ENCODE results near the gene NRSN1. TPM values are rescaled to one million over a fixed set of nuclear protein-coding genes. Genes with fewer than 3 reads are reported as not detected.
"Not testable (repeated sequence)": the region's sequence is repeated elsewhere in the genome, so short reads cannot be mapped to it uniquely, and the experiment has no call there.

The NRSN1 gene
- total and polyA plus RNA-seq, 4 donors = 0.17 TPM; not detected in 3

DNA sequence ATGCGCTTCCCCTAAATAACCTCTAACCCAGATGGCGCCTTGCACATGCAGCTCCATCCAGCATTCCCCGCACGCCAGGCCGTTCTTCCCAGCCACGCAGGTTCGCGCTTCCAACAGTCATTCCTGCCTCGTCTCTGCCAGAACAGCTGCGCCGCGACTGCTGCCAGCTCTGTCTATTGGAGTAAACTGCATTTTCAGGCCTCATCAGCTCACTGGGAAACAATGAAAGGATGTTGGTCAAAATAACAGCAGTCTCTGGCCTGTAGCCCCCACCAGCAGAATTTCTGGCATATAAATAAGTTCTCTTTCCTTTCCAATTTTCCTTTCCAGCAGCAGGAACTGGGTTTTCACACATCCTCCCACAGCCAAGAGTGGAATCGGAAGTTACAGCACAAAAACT lies 14.6 kb downstream of the NRSN1 start:
- Histone ChIP-seq H3K4me3 (no peak overlapping the region), H3K9ac (ENCODE audit: insufficient read depth in 1 of 2, low read length in 2 of 2) (no peak overlapping the region), H3K36me3 (ENCODE audit: control insufficient read depth in 4 of 4, insufficient read depth in 4 of 4, low read length in 4 of 4) (no peaks in the 10 kb centered on the region), H3K4me1 (ENCODE audit: control insufficient read depth in 5 of 5, insufficient read depth in 5 of 5, low read length in 5 of 5) (peaks cover 0 to 13% (median 3%) of the 10 kb centered on the region in 5 donors), H3K9me3 (ENCODE audit: control insufficient read depth in 4 of 4, insufficient read depth in 3 of 4, low read length in 3 of 4) (peaks cover 0 to 4% (median 0%) of the 10 kb centered on the region in 4 donors), H3K27ac (ENCODE audit: low read depth in 1 of 2, low read length in 1 of 2) (no peak overlapping the region), H3K27me3 (ENCODE audit: control insufficient read depth in 3 of 3, insufficient read depth in 3 of 3, low read length in 2 of 3) (no peaks in the 10 kb centered on the region)
- WGBS, 2 donors = 60 to 67% methylated on average over 13 of the region's 13 CpGs
- ATAC-seq (ENCODE audit: insufficient read depth, low FRiP score) (no peak), DNase-seq (peak; percentile 86 to 94 (median 90))
- TF ChIP-seq, protein P1, sequence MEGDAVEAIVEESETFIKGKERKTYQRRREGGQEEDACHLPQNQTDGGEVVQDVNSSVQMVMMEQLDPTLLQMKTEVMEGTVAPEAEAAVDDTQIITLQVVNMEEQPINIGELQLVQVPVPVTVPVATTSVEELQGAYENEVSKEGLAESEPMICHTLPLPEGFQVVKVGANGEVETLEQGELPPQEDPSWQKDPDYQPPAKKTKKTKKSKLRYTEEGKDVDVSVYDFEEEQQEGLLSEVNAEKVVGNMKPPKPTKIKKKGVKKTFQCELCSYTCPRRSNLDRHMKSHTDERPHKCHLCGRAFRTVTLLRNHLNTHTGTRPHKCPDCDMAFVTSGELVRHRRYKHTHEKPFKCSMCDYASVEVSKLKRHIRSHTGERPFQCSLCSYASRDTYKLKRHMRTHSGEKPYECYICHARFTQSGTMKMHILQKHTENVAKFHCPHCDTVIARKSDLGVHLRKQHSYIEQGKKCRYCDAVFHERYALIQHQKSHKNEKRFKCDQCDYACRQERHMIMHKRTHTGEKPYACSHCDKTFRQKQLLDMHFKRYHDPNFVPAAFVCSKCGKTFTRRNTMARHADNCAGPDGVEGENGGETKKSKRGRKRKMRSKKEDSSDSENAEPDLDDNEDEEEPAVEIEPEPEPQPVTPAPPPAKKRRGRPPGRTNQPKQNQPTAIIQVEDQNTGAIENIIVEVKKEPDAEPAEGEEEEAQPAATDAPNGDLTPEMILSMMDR (IDR thresholded peaks at IDR 0.05; ENCODE audit: control extremely low read depth, extremely low read depth) = no peak

DNA sequence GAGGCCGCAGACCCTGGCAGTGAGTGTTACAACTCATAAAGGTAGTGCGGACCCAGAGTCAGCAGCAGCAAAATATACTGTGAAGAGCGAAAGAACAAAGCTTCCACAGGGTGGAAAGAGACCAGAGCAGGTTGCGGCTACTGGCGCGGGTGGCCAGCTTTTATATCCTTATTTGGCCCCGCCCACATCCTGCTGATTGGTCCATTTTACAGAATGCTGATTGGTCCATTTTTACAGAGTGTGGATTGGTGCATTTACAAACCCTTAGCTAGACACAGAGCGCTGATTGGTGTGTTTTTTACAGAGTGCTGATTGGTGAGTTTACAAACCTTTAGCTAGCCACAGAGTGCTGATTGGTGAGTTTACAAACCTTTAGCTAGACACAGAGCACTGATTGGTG lies 16.7 kb downstream of the NRSN1 start:
- not testable (repeated sequence) for H3K27ac ChIP-seq (ENCODE audit: low read depth in 1 of 2, low read length in 1 of 2); DNase-seq; H3K27me3 ChIP-seq (ENCODE audit: control insufficient read depth in 3 of 3, insufficient read depth in 3 of 3, low read length in 2 of 3); H3K9me3 ChIP-seq (ENCODE audit: control insufficient read depth in 4 of 4, insufficient read depth in 3 of 4, low read length in 3 of 4); ATAC-seq (ENCODE audit: insufficient read depth, low FRiP score); H3K9ac ChIP-seq (ENCODE audit: insufficient read depth in 1 of 2, low read length in 2 of 2); H3K36me3 ChIP-seq (ENCODE audit: control insufficient read depth in 4 of 4, insufficient read depth in 4 of 4, low read length in 4 of 4); H3K4me3 ChIP-seq
- WGBS, 2 donors = 94 to 96% methylated on average over 8 of the region's 8 CpGs
- H3K4me1 ChIP-seq (ENCODE audit: control insufficient read depth in 5 of 5, insufficient read depth in 5 of 5, low read length in 5 of 5) = peaks cover 0 to 13% (median 3%) of the 10 kb centered on the region in 5 donors

DNA sequence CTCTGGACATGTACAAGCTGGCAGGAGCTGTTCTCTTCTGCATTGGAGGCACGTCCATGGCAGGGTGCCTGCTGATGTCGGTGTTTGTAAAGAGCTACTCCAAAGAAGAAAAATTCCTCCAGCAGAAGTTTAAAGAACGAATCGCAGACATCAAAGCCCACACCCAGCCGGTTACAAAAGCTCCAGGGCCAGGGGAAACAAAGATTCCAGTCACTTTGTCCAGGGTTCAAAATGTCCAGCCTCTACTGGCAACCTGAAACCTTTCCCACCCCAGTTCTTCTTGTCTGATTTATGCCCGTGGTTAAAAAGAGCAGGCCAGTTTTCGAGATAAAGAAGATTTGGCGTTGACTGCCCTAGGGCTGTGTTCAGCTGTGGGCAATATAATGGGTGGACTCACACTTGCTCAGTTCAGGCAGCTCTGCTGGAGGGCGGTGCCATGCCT lies 19.7 kb downstream of the NRSN1 start:
- Histone ChIP-seq H3K36me3 (ENCODE audit: control insufficient read depth in 4 of 4, insufficient read depth in 4 of 4, low read length in 4 of 4) (no peaks in the 10 kb centered on the region), H3K27ac (ENCODE audit: low read depth in 1 of 2, low read length in 1 of 2) (no peak overlapping the region), H3K9me3 (ENCODE audit: control insufficient read depth in 4 of 4, insufficient read depth in 3 of 4, low read length in 3 of 4) (no peaks in the 10 kb centered on the region), H3K27me3 (ENCODE audit: control insufficient read depth in 3 of 3, insufficient read depth in 3 of 3, low read length in 2 of 3) (no peaks in the 10 kb centered on the region), H3K9ac (ENCODE audit: insufficient read depth in 1 of 2, low read length in 2 of 2) (no peak overlapping the region), H3K4me3 (no peak overlapping the region), H3K4me1 (ENCODE audit: control insufficient read depth in 5 of 5, insufficient read depth in 5 of 5, low read length in 5 of 5) (peaks cover 0 to 12% (median 0%) of the 10 kb centered on the region in 5 donors)
- TF ChIP-seq, protein P1 (IDR thresholded peaks at IDR 0.05; ENCODE audit: control extremely low read depth, extremely low read depth) = no peak
- DNase-seq (peak; percentile 37 to 57 (median 39)), ATAC-seq (ENCODE audit: insufficient read depth, low FRiP score) (no peak)
- 55 to 74% methylated on average over 9 of the region's 9 CpGs for WGBS, 2 donors

DNA sequence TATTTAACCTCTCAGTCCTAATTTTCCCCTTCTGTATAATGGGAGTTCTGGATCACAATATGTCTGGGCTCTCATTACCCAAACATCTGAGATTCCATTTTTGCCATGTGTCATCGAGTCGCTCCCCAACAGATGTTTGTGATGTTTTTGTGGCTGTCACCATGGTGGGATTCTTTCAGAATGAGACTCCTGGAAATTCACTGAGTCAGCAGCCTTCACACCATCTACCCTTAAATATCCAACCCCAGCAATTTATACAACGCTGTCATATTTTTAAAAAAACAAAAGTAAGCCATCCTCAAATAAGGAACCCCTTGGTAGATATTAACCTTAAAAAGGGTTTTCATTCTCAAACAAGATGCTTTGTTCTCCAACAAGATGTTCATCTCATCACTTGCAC lies 20.9 kb downstream of the NRSN1 start:
- 83 to 91% methylated on average over 3 of the region's 3 CpGs for WGBS, 2 donors
- Histone ChIP-seq H3K27me3 (ENCODE audit: control insufficient read depth in 3 of 3, insufficient read depth in 3 of 3, low read length in 2 of 3) (no peaks in the 10 kb centered on the region), H3K4me3 (no peak overlapping the region), H3K4me1 (ENCODE audit: control insufficient read depth in 5 of 5, insufficient read depth in 5 of 5, low read length in 5 of 5) (peaks cover 0 to 2% (median 0%) of the 10 kb centered on the region in 5 donors), H3K27ac (ENCODE audit: low read depth in 1 of 2, low read length in 1 of 2) (no peak overlapping the region), H3K9ac (ENCODE audit: insufficient read depth in 1 of 2, low read length in 2 of 2) (no peak overlapping the region), H3K36me3 (ENCODE audit: control insufficient read depth in 4 of 4, insufficient read depth in 4 of 4, low read length in 4 of 4) (no peaks in the 10 kb centered on the region), H3K9me3 (ENCODE audit: control insufficient read depth in 4 of 4, insufficient read depth in 3 of 4, low read length in 3 of 4) (no peaks in the 10 kb centered on the region)
- no peak for ATAC-seq (ENCODE audit: insufficient read depth, low FRiP score)
- no peak for DNase-seq
- TF ChIP-seq, protein P1 (IDR thresholded peaks at IDR 0.05; ENCODE audit: control extremely low read depth, extremely low read depth) = no peak

Data from lung (tissue), 12 donors.